Liver (tissue), 9 donors: ENCODE results near the gene SPATA32. TPM values are rescaled to one million over a fixed set of nuclear protein-coding genes. Genes with fewer than 3 reads are reported as not detected.

ENCODE experiments used
- DNase-seq: peaks from one replicate; pipeline ENCODE4 v3.0.0-alpha.2; 2017; ENCODE audit warnings: low spot score
- H3K27ac ChIP-seq, 2 donors: one replicate each; pipeline ENCODE4 v1.7.0; 2013; ENCODE audit warnings: inconsistent platforms in 2 of 2, low read length in 2 of 2, control low read depth in 1 of 2, low read depth in 1 of 2, mild to moderate bottlenecking in 1 of 2
- H3K27me3 ChIP-seq, 4 donors: one replicate each; pipeline versions ENCODE4 v1.6.1 to v1.7.0; 2013; ENCODE audit warnings: low read length in 3 of 4, inconsistent platforms in 1 of 4, mild to moderate bottlenecking in 1 of 4, moderate library complexity in 1 of 4; ENCODE audit not compliant: control insufficient read depth in 4 of 4, insufficient read depth in 4 of 4
- H3K36me3 ChIP-seq, 4 donors: one replicate each; pipeline versions ENCODE4 v1.6.1 to v1.7.0; 2013; ENCODE audit warnings: low read length in 3 of 4, mild to moderate bottlenecking in 3 of 4, low read depth in 1 of 4, moderate library complexity in 1 of 4; ENCODE audit not compliant: control insufficient read depth in 4 of 4, insufficient read depth in 3 of 4
- H3K4me1 ChIP-seq, 4 donors: one replicate each; pipeline versions ENCODE4 v1.6.1 to v1.7.0; 2013; ENCODE audit warnings: low read length in 3 of 4, mild to moderate bottlenecking in 3 of 4, moderate library complexity in 1 of 4; ENCODE audit not compliant: control insufficient read depth in 4 of 4, insufficient read depth in 4 of 4
- H3K4me3 ChIP-seq, 3 donors: one replicate each; pipeline versions ENCODE4 v1.6.1 to v1.7.0; 2013; ENCODE audit warnings: low read length in 3 of 3, control low read depth in 1 of 3, low read depth in 1 of 3, mild to moderate bottlenecking in 1 of 3
- H3K9ac ChIP-seq, 2 donors: one replicate each; pipeline ENCODE4 v1.7.0; 2013; ENCODE audit warnings: low read length in 2 of 2, mild to moderate bottlenecking in 2 of 2, moderate library complexity in 2 of 2, control low read depth in 1 of 2, low read depth in 1 of 2
- H3K9me3 ChIP-seq, 4 donors: one replicate each; pipeline versions ENCODE4 v1.6.1 to v1.7.0; 2013; ENCODE audit warnings: low read length in 3 of 4; ENCODE audit not compliant: control insufficient read depth in 4 of 4
- CTCF ChIP-seq: fragments of 150-350 bp; IDR thresholded peaks from 2 replicates; pipeline ENCODE4 v1.5.1; 2017; ENCODE audit warnings: improper control_type of control experiment, low read depth, low read length; ENCODE audit not compliant: missing input control
- GABPA ChIP-seq, 2 donors: IDR thresholded peaks in 1 of 2; conservative IDR thresholded peaks in 1 of 2; 2 replicates each; pipeline ENCODE4 v1.6.1; 2016; ENCODE audit warnings: antibody characterized with exemption in 2 of 2, mild to moderate bottlenecking in 1 of 2, moderate library complexity in 1 of 2
- RAD21 ChIP-seq, 2 donors: IDR thresholded peaks; 2 replicates each; pipeline ENCODE4 v1.6.1; 2016; ENCODE audit warnings: antibody characterized with exemption in 2 of 2, mild to moderate bottlenecking in 2 of 2
- WGBS: extraction: QIAGEN DNeasy Blood & Tissue Kit; methylation state at CpG from one replicate; pipeline ENCODE4 v1.1.7; 2013; 5-methylcytosine and 5-hydroxymethylcytosine counted together
- polyA plus RNA-seq, 2 donors: library from polyadenylated mRNA; stranded (reverse) in 1 of 2; unstranded in 1 of 2; fragments of 200-250 nt in 1 of 2; fragments of >200 nt in 1 of 2; fragmentation: Nextera tagmentation in 1 of 2; extraction: Ambion mirVana in 1 of 2; gene quantifications; one replicate each; pipeline versions ENCODE4 v1.2.1 to v1.2.3, GENCODE V29; 2013 to 2015
- total RNA-seq, 2 donors: library from RNA; depleted of rRNA; stranded (reverse); fragments of >200 nt; gene quantifications; one replicate each; pipeline ENCODE4 v1.2.3, GENCODE V29; 2014
- donor health status: healthy.
- donor health status: healthy.
- donor health status: healthy.
- donor health status: healthy.
- donor health status: healthy.

SPATA32 gene
- total and polyA plus RNA-seq, 4 donors = not detected

DNA sequence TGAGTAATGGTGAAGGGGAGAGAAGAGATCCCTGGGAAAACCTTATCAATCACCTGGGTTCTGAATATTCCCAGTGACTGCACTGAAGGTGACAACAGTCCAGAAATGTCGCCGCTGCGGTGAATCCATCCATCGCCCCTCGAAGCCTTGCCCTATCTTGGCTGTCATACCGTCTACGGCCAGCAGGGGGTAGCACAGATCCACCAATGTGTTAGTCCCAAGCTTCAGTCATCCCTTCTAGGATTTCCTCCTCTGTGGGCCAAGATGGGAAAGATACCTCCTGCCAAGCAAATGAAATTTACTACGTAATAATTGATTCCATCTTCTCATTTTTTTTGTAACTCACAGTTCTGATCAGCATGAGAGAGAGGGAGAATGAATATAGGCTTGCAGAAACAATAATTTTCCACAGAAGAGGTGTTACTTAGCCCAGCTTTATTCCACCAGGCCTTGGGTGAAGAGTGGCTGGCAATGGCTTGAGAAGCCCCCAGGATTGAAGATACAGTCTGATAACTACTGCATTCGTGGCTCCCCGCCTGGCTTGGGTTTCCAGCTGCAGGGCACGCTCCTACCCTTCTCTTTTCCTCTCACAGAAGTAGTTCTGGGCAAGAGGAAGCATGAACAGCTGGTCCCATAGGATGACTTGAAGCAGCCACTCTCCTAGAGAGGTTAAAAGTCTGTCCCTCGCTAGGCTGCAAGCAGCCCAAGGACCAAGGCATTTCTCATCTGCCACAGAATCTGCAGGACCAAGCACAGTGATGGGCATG lies 42.8 kb downstream of the SPATA32 start:
- peak; percentile 96 to 97 for TF ChIP-seq RAD21 (IDR thresholded peaks at IDR 0.05)
- peak; percentile 97 for TF ChIP-seq CTCF
- TF ChIP-seq GABPA (IDR thresholded peaks at IDR 0.05 in 1 of 2, conservative IDR thresholded peaks at IDR 0.05 in 1 of 2) = no peak
- WGBS = 11% methylated on average over 12 of the region's 12 CpGs
- H3K27ac ChIP-seq = no peak overlapping the region
- H3K4me1 ChIP-seq = peaks cover 0 to 9% (median 5%) of the 10 kb centered on the region in 4 donors
- no peaks in the 10 kb centered on the region for H3K27me3 ChIP-seq
- no peaks in the 10 kb centered on the region for H3K36me3 ChIP-seq
- H3K4me3 ChIP-seq = no peak overlapping the region
- no peak overlapping the region for H3K9ac ChIP-seq
- H3K9me3 ChIP-seq = no peaks in the 10 kb centered on the region
- peak; percentile 88 for DNase-seq

Other genes with a start within 250 kb of the SPATA32 start
- 10 to 100 TPM; 15.6 to 22.9 TPM for gene DCAKD, start 210.5 kb downstream of the SPATA32 start, total RNA-seq
- 10 to 100 TPM in 1 of 2 donors, 1 to 10 TPM in 1; 9.7 to 13.6 TPM for gene DCAKD, start 210.5 kb downstream of the SPATA32 start, polyA plus RNA-seq
- gene NMT1, start 200.8 kb downstream of the SPATA32 start, total RNA-seq = 10 to 100 TPM; 27.0 to 55.1 TPM
- gene NMT1, start 200.8 kb downstream of the SPATA32 start, polyA plus RNA-seq = 10 to 100 TPM; 30.2 to 83.7 TPM
- gene PLCD3, start 129.6 kb downstream of the SPATA32 start, total RNA-seq = 1 to 10 TPM in 1 of 2 donors, under 1 TPM in 1; 0.28 to 2.3 TPM
- gene PLCD3, start 129.6 kb downstream of the SPATA32 start, polyA plus RNA-seq = 1 to 10 TPM; 1.1 to 1.6 TPM
- 10 to 100 TPM in 1 of 2 donors, 1 to 10 TPM in 1; 4.4 to 51.4 TPM for gene ACBD4, start 126.4 kb downstream of the SPATA32 start, total RNA-seq
- gene ACBD4, start 126.4 kb downstream of the SPATA32 start, polyA plus RNA-seq = 10 to 100 TPM; 43.2 to 46.5 TPM
- gene HEXIM1, start 113.6 kb downstream of the SPATA32 start, total RNA-seq = 10 to 100 TPM; 13.4 to 14.3 TPM
- 10 to 100 TPM in 1 of 2 donors, 1 to 10 TPM in 1; 7.4 to 11.3 TPM for gene HEXIM1, start 113.6 kb downstream of the SPATA32 start, polyA plus RNA-seq
- 1 to 10 TPM; 3.5 to 4.8 TPM for gene HEXIM2, start 100.2 kb downstream of the SPATA32 start, total RNA-seq
- 10 to 100 TPM in 1 of 2 donors, 1 to 10 TPM in 1; 6.1 to 10.7 TPM for gene HEXIM2, start 100.2 kb downstream of the SPATA32 start, polyA plus RNA-seq
- 1 to 10 TPM; 7.0 to 7.4 TPM for gene FMNL1, start 40.2 kb downstream of the SPATA32 start, total RNA-seq
- gene FMNL1, start 40.2 kb downstream of the SPATA32 start, polyA plus RNA-seq = 1 to 10 TPM; 1.5 to 2.7 TPM
- gene MAP3K14, start 54.9 kb upstream of the SPATA32 start, total RNA-seq = 1 to 10 TPM; 1.2 to 7.8 TPM
- gene MAP3K14, start 54.9 kb upstream of the SPATA32 start, polyA plus RNA-seq = 1 to 10 TPM; 2.2 to 6.1 TPM
- 10 to 100 TPM; 10.6 to 10.9 TPM for gene ARHGAP27, start 170.8 kb upstream of the SPATA32 start, total RNA-seq
- gene ARHGAP27, start 170.8 kb upstream of the SPATA32 start, polyA plus RNA-seq = 1 to 10 TPM; 1.8 to 4.9 TPM
- gene PLEKHM1, start 228.6 kb upstream of the SPATA32 start, total RNA-seq = 10 to 100 TPM in 1 of 2 donors, 1 to 10 TPM in 1; 8.5 to 15.8 TPM
- 1 to 10 TPM; 6.2 to 8.5 TPM for gene PLEKHM1, start 228.6 kb upstream of the SPATA32 start, polyA plus RNA-seq